ENCODE measurements around the gene ZNF772.
A peak's percentile ranks its signal among the peaks of the same experiment; 100 is the strongest.

Gene ZNF772

DNA sequence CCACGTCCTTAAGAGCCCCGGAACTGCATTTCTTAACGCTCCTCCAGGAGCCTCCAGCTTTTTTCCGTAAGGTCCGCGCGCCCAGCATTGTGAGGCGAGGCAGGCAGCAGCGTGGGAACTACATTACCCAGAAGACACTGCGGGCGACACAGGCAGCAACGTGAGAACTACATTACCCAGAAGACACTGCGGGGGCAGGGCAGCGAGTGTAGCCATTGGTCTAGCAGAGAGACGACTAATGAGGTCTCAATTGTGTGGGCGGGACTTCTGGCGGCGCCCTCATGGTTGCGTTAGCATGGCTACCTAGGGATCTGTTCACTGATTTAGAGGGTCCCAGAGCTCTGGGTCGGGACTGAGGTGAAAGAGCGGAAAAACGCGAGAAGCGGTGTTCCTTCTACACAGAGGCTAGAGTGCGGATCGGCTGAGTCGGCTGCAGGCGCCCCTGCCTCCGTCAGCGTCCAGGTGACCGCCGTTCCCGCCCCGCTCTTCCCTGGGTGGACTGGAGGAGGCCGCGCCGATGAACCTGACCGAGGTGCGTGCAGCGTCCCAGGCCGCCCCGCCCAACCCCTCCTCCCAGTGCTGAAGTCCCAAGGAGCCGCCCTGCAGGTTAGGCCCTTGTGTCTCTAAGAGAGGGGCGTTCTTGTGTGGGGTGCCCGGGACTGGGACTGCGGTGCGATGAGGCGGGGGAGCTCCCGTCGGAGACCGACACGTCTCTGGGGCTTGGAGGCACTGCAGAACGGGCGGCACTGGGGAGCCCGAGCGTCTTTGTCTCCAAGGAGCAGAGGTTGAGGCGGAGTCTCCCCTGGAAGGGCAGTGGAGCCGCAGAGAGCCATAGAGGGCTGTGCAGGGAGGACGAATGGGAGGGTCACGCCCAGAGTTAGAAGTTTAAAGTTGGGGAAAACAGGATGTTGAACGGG lies 42.0 kb downstream of the ZNF772 start, which contains the start of gene ZNF749:
Gene ZNF749, plus strand, starts transcription at position 264 of the 917 bp plus-strand sequence. Its CDS starts 254 bp downstream, at position 518.
- DNase-seq = peak; percentile 99

DNA sequence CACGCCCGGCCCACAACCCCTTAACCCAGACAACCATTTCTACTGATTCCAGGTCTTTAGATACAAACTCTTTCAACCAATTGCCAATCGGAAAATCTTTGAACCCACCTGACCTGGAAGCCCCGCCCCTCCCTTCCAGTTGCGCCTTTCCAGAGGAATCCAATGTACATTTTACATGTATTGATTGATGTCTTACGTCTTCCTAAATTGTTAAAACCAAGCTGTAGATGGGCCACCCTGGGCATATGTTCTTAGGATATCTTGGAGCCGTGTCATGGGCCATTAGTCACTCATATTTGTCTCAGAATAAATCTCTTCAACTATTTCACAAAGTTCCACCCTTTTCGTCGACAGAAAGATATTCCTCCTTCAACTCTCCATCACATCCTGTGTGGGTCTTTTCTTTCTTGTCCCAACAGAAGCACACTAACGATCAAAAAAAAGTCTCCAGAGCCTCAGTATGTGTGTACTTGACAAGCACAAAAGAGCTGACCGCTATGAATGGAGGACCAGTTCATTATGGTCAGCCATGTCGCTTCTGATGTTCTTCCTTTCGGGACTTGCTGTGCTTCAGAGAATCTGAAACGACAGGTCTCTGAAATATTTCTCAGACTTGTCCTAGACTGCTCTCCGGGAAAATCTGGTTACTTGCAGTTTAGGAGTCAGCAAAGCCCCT lies 42.8 kb downstream of the ZNF772 start:
- no peak for DNase-seq

DNA sequence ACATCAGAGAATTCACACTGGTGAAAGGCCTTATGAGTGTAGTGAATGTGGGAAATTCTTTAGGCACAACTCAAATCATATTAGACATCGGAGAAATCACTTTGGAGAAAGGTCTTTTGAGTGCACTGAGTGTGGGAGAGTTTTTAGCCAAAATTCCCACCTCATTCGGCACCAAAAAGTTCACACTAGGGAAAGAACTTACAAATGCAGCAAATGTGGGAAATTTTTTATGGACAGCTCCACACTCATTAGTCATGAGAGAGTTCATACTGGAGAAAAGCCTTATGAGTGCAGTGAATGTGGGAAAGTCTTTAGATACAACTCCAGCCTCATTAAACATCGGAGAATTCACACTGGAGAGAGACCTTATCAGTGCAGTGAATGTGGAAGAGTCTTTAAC lies 56.3 kb downstream of the ZNF772 start:
- DNase-seq = no peak

DNA sequence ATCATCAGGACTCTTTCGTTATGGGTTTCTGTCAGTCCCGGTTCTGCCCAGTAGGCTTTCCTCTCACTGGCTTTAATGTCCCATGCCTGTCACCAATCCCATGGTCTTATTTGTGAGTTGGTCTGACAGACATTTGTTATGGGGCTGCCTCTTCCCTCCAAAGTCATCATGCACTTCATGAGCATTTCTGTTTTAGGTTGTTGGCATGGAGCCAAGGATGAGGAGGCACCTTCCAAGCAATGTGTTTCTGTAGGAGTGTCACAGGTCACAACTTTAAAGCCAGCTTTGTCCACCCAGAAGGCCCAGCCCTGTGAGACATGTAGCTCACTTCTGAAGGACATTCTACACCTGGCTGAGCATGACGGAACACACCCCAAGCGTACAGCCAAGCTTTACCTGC lies 57.9 kb downstream of the ZNF772 start:
- no peak for DNase-seq
